HAP-1 (cell line): ENCODE measurements around the gene CHST6.

Source experiments
- DNase-seq, 2 experiments: peaks; one replicate each; pipeline ENCODE4 v3.0.0-alpha.2; 2016 to 2020; ENCODE audit warnings: low spot score in 2 of 2
- H3K27me3 ChIP-seq: fragments of 250-450 bp; sonication (Bioruptor Pico); 2 replicates; pipeline ENCODE4 v1.5.1; 2020; ENCODE audit warnings: low read depth, mild to moderate bottlenecking, moderate library complexity
- H3K36me3 ChIP-seq: fragments of 250-450 bp; sonication (Bioruptor Pico); replicated peaks from 2 replicates; pipeline ENCODE4 v1.5.1; 2020; ENCODE audit warnings: mild to moderate bottlenecking
- H3K4me1 ChIP-seq: fragments of 250-450 bp; sonication (Bioruptor Pico); 2 replicates; pipeline ENCODE4 v1.5.1; 2020; ENCODE audit warnings: mild to moderate bottlenecking
- H3K4me3 ChIP-seq: fragments of 250-450 bp; sonication (Bioruptor Pico); 2 replicates; pipeline ENCODE4 v1.5.1; 2020; ENCODE audit warnings: mild to moderate bottlenecking, moderate library complexity
- H3K9me3 ChIP-seq: fragments of 250-450 bp; sonication (Bioruptor Pico); 2 replicates; pipeline ENCODE4 v1.5.1; 2020; ENCODE audit warnings: mild to moderate bottlenecking, moderate library complexity
- in situ Hi-C: fragments of 300-500 bp; cut with MboI; formaldehyde crosslinking; loops from 3 replicates; pipeline ENCODE4 v1.14.3; 2020; ENCODE audit warnings: low sequenced_read_pairs, inconsistent platforms, mixed read lengths

The CHST6 gene

DNA sequence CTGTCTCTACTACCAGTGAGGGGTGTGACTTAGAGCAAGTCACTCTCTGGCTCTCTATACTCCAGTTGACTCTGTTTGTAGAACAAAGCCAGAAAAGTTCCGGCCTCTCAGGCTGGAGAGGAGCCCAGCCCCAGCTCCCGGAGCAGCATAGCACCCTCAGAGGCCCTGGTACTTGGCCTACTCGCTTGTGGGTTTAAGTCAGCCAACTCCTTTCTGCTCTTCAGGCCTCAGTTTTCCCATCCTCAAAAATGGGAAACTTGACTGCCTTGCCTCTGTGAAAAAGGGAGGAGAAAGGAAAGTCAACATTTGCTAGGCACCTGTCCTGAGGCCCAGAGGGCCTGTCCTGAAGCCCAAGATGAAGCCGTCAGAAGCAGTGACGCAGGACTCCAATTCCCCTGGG lies 1.1 kb downstream of the CHST6 start:
- H3K27me3 ChIP-seq = no peaks in the 10 kb centered on the region
- H3K4me1 ChIP-seq = peaks cover 8% of the 10 kb centered on the region
- no peaks in the 10 kb centered on the region for H3K9me3 ChIP-seq
- H3K36me3 ChIP-seq = no peaks in the 10 kb centered on the region
- no peak for DNase-seq
- no peak overlapping the region for H3K4me3 ChIP-seq
- in situ Hi-C loops = no loop called here

DNA sequence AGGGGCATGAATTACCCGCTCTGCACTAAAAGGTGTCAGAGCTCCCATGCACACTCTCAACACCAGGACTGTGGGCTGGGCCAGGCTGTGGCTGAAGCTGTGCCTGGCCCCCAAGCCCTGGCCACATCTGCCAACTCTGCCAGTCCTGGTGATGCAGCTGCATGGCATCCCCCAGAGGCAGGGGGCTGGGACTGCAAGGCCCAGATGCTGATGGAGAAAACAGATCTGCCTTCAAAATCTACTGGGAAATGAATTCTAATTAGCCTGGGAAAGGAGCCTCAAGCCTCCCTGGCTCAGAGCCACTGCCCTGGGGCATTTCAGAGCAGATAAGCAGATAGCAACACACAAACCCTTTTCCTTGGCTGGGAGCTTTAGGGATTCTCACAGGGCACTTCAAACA lies 3.4 kb downstream of the CHST6 start:
- in situ Hi-C loops = no loop called here
- Histone ChIP-seq H3K9me3 (no peaks in the 10 kb centered on the region), H3K27me3 (no peaks in the 10 kb centered on the region), H3K36me3 (no peaks in the 10 kb centered on the region), H3K4me3 (no peak overlapping the region), H3K4me1 (peaks cover 8% of the 10 kb centered on the region)
- DNase-seq = peak; percentile 21 to 72

DNA sequence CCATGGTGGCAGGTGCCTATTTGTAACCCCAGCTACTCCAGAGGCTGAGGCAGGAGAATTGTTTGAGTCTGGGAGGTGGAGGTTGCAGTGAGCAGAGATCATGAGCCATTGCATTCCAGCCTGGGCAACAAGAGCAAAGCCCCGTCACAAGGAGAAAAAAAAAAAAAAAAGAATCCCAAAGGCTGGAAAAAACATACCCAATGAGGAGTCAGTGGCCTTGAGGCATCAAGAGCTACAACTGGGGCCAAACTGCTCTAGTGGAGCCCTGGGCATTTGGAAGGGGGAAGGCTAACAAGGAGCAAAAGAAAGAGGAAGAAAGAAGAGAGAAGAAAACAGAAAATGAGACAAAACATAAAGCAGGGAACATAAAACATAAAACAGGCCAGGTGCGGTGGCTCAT lies 6.9 kb downstream of the CHST6 start:
- H3K4me1 ChIP-seq = peaks cover 3% of the 10 kb centered on the region
- in situ Hi-C loops = no loop called here

DNA sequence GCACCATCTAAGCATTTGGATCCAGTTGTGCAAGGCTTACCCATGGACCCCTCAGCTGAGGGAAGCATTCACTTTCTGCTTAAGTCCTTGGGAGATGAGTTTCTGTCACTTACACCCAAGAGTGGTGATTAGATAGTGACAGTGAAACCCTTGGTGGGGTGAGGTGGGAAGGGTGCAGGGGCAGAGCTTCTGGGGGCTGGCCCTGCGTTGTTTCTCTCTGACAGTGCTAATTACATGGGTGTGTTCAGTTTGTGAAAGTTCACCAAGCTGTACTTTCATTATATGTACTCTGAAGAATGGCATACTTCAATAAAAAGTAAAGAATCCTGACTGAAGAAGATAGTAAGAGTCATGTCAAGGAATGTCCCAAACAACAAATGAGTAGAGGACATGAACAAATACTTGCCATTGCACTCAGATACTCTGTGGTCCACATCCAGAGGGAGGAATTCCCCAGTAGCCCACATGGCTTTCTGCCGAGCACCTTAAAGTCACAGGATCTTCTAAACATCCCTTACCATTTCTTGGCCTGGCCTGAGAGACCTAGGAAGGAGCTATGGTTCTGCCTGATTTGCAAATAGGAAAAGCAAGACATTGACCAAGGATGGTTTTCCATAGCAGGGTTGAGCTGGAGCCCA lies 8.4 kb downstream of the CHST6 start:
- Histone ChIP-seq H3K9me3 (no peaks in the 10 kb centered on the region), H3K4me1 (no peaks in the 10 kb centered on the region), H3K27me3 (no peaks in the 10 kb centered on the region), H3K4me3 (no peak overlapping the region), H3K36me3 (no peaks in the 10 kb centered on the region)
- DNase-seq = no peak
- in situ Hi-C loops = no loop called here

More for the DNA sequence above, 6.9 kb downstream of the CHST6 start:
- Histone ChIP-seq H3K36me3 (no peaks in the 10 kb centered on the region), H3K4me3 (no peak overlapping the region), H3K9me3 (no peaks in the 10 kb centered on the region), H3K27me3 (no peaks in the 10 kb centered on the region)
- DNase-seq = no peak

DNA sequence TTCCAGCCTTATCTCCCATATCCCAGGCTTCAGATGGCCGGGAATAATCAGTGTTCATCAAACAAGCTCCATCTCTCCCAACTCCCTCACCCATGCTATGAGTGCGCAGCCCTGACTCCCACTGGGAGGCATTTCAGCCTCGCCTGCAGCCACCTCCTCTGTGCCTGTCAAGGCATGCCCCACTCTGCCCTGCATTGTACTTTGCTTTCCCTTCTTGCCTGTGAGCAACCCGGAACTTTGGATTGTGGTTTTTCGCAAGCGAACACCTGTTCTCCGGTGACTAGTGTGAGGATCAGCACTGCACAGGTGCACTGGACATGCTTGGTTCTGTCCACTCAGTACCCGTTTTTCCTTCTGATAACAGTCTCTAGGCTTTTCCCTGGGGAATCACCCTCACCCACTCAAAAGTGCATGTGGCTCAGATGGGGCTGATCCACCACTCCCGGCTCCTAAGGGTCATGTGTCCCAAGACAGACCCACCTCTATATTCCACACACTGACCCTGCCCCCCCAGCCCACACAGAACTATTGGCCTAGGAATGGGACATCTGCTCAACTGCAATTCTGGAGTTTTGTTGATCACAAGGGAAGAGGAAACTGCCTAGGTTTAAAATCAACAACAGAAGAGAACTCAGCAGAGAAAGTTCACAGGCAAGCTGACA lies 9.1 kb downstream of the CHST6 start:
- no peak for DNase-seq
- Histone ChIP-seq H3K4me1 (no peaks in the 10 kb centered on the region), H3K4me3 (no peak overlapping the region), H3K27me3 (no peaks in the 10 kb centered on the region), H3K36me3 (no peaks in the 10 kb centered on the region), H3K9me3 (no peaks in the 10 kb centered on the region)
- in situ Hi-C loops = no loop called here

DNA sequence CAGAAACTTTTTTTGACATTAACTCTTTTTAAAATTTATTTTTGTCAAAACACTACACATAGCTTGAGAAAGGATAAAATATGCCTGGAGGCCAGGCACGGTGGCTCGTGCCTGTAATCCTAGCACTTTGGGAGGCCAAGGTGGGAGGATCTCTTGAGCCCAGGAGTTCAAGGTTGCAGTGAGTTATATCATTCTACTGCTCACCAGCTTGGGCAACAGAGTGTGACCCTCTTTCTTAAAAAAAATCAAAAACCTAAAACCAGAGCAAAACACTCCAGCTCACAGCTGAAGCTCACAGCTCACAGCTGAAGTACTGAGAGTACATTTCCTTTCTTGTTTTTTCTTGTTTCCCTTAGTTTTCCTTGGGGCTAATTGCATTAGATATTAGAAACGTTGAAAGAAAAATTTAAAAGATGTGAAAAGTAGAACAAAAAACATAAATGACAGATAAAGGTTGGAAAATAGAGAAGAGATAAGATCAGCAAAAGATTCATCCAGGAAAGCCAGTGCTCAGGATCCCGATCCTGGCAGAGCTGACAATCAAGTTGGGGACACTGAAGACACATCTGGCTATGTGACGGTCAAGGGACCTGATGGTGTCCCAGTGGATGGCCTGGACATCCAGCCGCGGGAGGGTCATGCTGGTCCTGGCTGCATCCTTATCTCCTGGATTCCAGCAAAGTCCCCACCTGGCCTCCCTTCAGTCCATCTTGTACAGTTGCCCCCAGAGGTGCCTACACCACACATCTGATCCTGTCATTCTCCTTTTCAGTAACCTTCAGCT lies 9.8 kb downstream of the CHST6 start:
- H3K4me1 ChIP-seq = no peaks in the 10 kb centered on the region
- no peaks in the 10 kb centered on the region for H3K27me3 ChIP-seq
- in situ Hi-C loops = no loop called here
- H3K4me3 ChIP-seq = no peak overlapping the region
- DNase-seq = no peak
- H3K9me3 ChIP-seq = no peaks in the 10 kb centered on the region
- no peaks in the 10 kb centered on the region for H3K36me3 ChIP-seq

DNA sequence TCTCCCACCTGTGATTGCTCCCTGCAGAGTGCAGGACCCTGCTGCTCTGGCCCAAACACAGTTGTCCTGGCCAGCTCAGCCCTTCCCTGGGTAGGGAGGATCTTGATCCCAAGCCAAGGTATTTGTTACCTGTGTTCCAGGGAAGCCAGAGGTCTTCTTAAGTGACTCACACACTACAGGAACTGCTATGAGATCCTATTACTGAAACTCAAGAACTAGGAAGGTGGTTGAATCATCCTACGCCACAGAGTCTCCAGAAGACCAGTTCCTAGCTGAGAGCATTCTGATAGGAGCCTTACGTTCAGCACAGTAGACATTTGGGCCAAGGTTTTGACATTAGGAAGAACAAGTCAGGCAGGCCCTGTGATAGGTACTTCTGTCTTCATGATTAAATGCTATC lies 12.0 kb downstream of the CHST6 start:
- Histone ChIP-seq H3K4me1 (no peaks in the 10 kb centered on the region), H3K36me3 (no peaks in the 10 kb centered on the region), H3K9me3 (no peaks in the 10 kb centered on the region), H3K4me3 (no peak overlapping the region), H3K27me3 (no peaks in the 10 kb centered on the region)
- in situ Hi-C loops = no loop called here
- DNase-seq = no peak

DNA sequence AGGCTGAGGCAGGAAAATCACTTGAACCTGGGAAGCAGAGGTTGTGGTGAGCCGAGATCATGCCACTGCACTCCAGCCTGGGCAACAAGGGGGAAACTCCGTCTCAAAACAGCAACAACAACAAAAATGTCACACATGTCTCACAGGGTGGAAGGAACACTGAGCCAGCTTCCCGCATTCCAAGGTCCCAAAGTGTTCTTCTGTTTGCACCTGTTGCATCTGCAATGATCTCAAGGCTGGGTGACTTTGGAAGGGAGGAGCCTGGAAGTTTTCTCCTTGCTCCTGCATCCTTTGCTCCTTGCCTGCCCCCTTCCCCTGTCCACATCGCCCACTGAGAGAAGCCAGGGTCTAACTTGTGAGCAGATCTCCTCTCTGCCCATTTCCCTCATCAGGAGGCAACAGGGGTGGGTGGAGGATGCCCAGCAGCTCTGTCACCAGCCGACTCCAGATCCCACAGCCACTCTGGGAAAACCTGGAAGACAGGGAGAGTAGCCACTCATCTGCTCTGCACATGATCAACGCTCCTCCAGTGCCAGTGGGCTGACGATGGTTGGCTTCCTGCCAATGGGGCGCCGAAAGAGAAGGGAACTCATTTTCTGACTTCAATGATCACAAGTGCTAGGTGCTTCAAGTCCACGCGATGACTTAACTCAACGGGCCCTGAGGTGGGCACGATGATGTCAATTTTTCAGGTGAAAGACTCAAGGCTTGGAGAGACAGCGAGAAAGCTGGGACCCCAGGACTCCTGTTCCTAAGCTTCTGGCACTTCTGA lies 12.6 kb downstream of the CHST6 start:
- Histone ChIP-seq H3K4me1 (no peaks in the 10 kb centered on the region), H3K4me3 (no peak overlapping the region), H3K27me3 (no peaks in the 10 kb centered on the region), H3K9me3 (no peaks in the 10 kb centered on the region), H3K36me3 (no peaks in the 10 kb centered on the region)
- DNase-seq = no peak
- in situ Hi-C loops = no loop called here

DNA sequence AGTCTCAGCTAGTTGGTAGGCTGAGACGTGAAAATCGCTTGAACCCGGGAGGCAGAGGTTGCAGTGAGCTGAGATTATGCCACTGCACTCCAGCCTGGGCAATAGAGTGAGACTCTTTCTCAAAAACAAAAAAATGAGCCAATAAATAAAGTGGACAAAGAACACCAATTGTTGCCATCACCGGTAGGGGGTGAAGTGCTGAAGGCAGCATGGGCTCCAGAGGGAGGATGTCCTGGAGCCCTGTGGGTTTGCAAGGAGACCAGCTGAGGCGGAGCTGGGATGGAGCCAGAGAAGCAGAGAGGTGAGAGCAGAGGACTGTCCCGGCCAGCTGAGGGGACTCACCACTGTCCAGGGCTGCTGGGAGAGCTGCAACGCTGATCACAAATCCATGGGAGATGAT lies 13.8 kb downstream of the CHST6 start:
- no peak for DNase-seq
- no peaks in the 10 kb centered on the region for H3K9me3 ChIP-seq
- in situ Hi-C loops = no loop called here
- H3K4me3 ChIP-seq = no peak overlapping the region
- H3K4me1 ChIP-seq = no peaks in the 10 kb centered on the region
- H3K36me3 ChIP-seq = no peaks in the 10 kb centered on the region
- no peaks in the 10 kb centered on the region for H3K27me3 ChIP-seq

DNA sequence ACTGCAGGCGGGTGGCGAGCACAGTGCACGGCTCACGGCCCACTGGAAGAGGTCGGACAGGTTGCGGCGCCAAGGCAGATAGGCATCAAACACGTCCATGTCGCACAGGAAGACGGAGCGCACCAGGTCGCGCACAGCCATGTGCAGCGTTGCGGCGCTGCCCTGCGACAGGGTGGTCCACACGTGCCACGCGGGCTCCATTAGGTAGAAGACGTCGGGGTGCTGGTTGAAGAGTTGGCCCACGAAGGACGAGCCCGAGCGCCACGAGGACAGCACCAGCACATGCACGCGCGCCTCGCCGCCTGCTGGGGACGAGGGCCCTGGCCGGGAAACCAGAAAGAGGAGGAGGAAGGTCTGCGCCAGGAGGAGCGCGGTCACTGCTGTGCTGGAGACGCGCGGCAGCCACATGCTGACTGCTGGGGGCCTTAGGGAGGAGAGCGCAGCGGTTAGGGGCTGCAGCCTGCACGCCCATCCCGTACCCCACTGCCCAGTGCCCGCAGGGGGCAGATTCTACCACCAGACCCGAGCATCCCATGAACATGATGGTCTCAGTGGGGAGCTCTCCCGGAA lies 15.7 kb downstream of the CHST6 start:
- Histone ChIP-seq H3K4me3 (no peak overlapping the region), H3K36me3 (no peaks in the 10 kb centered on the region), H3K27me3 (no peaks in the 10 kb centered on the region), H3K9me3 (no peaks in the 10 kb centered on the region), H3K4me1 (no peaks in the 10 kb centered on the region)
- in situ Hi-C loops = no loop called here
- DNase-seq = no peak

DNA sequence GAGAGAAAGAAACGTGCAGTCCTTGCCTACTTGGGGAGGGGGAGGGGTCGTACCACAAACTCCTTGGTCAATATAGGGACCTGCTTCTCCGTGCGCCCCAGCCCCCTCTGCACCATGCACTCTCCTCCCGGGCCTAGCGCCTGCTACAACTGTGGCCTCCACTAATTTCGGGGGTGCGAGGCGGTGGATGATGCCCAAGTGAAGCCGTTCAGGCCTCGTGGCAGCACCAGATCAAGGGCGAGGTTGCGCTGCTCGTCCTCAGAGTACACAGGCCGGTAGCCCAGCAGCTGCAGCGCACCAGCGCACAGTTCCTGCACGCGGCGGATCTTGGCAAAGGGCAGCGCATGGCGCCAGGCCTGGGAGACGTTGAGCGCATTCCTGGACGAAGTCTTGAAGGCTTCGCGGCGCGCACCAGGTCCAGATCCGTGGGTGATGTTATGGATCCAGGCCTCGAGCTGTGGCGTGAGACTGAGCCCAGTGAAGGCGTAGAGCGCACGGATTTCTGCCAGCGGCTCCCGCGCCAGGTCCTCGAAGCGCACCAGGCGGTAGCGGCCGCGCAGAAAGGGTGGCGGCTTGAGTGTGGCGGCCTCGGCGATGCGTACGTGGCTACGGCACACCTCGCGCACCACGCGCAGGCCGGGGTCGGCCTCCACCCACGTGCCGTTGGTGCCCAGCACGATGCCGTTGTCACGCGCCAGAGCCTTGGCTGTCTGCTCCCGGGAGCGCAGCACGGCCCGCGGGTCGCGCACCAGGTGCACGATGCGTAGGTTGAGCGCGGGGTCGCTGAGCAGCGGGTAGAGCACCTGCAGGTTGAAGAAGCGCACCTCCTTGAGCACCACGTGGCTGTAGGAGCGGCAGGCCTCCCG lies 16.5 kb downstream of the CHST6 start:
- no peak for DNase-seq
- Histone ChIP-seq H3K36me3 (no peaks in the 10 kb centered on the region), H3K4me1 (no peaks in the 10 kb centered on the region), H3K4me3 (no peak overlapping the region), H3K27me3 (no peaks in the 10 kb centered on the region), H3K9me3 (no peaks in the 10 kb centered on the region)
- in situ Hi-C loops = no loop called here

DNA sequence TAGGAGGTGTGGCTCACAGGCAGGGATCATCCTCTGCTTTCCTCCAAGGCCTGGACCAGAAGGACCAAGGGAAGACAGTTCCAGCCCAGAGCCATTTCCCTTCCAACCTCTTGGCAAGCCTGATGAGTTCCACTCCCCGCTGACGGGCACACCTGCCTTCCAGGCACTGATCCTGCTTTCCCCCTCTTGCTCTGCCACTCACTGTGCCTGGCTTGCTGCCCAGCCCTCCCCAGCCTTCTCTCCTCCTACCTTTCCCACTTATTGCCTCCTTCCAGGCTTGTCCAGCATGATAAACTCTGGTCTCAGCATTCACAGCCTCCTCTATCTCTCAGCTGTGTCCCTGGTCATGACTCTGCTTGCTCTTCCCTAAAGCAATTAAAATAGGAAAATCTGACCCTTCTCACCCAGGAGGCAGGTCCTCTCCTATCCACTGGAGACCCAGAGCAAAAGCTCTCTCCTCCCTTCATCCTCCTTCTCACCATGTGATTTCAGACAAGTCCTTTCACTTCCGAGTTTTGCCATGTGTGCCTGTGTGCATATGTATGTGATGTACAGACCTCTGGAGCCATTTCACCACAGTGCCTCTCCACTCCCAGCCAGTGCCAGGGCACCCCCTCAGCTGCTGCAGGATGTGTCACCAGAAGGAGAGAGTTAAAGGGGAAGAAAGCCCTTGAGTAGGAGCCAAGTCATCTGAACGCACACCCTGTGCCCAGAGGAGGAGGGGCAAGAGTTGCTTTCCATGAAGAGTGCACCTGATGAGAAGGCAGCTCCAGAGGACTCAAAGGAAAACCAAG lies 17.4 kb downstream of the CHST6 start:
- Histone ChIP-seq H3K9me3 (no peaks in the 10 kb centered on the region), H3K36me3 (no peaks in the 10 kb centered on the region), H3K27me3 (no peaks in the 10 kb centered on the region), H3K4me1 (peaks cover under 1% of the 10 kb centered on the region; the same call in 1 of the 2 replicates), H3K4me3 (no peak overlapping the region)
- no peak for DNase-seq
- in situ Hi-C loops = no loop called here
